LNCaP clone FGC (cell line): Measurements from ENCODE around the gene PRKAG2.

Experiments
- DNase-seq: peaks from one replicate; pipeline ENCODE4 v3.0.0-alpha.2; 2011; ENCODE audit warnings: low read depth
- H3K4me3 ChIP-seq: 2 replicates; pipeline ENCODE4 v1.5.1; 2011; ENCODE audit warnings: mild to moderate bottlenecking, low read depth, low read length, control low read depth
- TF ChIP-seq, protein P1 (sequence below): IDR thresholded peaks from 2 replicates; pipeline ENCODE4 v1.5.1; 2012; ENCODE audit warnings: mild to moderate bottlenecking; ENCODE audit not compliant: control insufficient read depth, insufficient read depth; ENCODE audit errors: extremely low read depth

Gene PRKAG2

DNA sequence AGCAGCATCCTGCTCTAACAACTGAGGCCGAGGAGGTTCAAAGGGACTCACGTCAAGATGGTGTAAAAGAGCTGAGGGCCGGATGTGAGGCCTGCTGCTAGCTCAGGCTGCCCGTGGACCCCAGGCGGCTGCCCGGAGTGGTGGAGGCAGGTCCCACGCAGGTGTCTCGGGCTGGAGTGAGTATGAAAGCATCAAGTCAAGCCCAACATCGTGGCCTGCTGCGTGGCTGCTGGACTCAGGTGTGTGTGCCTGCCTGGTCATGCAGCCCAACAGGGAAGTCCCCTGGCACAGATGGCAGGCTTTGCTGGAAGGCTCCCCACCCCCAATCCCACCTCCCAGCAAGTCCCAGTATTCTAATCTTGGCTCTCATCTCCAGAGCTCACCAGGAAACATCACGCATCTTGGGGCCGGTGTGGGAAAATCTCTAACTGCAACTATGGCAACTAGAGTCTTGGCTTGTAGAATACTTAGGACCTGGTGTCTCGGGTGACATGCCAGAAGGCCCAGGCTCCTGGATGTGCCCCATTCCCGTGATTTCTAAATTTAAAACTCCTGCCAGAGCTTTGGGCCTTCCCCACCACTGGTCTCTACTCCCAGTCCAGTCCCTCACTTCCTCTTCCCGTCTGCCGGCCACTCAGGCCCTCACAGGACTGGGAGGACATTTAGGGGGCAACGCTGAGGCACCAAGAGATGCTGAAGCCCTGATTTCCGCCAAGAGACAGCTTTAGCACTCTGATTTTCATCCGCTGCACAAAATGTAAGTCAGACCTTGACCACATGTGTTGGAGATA, 85.9 kb downstream of the PRKAG2 start:
- no peak for DNase-seq
- TF ChIP-seq, protein P1, sequence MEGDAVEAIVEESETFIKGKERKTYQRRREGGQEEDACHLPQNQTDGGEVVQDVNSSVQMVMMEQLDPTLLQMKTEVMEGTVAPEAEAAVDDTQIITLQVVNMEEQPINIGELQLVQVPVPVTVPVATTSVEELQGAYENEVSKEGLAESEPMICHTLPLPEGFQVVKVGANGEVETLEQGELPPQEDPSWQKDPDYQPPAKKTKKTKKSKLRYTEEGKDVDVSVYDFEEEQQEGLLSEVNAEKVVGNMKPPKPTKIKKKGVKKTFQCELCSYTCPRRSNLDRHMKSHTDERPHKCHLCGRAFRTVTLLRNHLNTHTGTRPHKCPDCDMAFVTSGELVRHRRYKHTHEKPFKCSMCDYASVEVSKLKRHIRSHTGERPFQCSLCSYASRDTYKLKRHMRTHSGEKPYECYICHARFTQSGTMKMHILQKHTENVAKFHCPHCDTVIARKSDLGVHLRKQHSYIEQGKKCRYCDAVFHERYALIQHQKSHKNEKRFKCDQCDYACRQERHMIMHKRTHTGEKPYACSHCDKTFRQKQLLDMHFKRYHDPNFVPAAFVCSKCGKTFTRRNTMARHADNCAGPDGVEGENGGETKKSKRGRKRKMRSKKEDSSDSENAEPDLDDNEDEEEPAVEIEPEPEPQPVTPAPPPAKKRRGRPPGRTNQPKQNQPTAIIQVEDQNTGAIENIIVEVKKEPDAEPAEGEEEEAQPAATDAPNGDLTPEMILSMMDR, result no peak
- H3K4me3 ChIP-seq, result no peak overlapping the region

GRCh38 chr7:151790095-151790829, 86.7 kb downstream of the PRKAG2 start:
- no peak for DNase-seq
- TF ChIP-seq, protein P1, result no peak
- no peak overlapping the region for H3K4me3 ChIP-seq

GRCh38 chr7:151789380-151789947, 87.5 kb downstream of the PRKAG2 start:
- TF ChIP-seq, protein P1, result no peak
- no peak for DNase-seq
- no peak overlapping the region for H3K4me3 ChIP-seq

GRCh38 chr7:151787348-151787747, 89.6 kb downstream of the PRKAG2 start:
- TF ChIP-seq, protein P1, result no peak
- DNase-seq, result no peak
- H3K4me3 ChIP-seq, result no peak overlapping the region

GRCh38 chr7:151786936-151787335, 90.0 kb downstream of the PRKAG2 start:
- no peak for DNase-seq
- TF ChIP-seq, protein P1, result no peak
- no peak overlapping the region for H3K4me3 ChIP-seq

DNA sequence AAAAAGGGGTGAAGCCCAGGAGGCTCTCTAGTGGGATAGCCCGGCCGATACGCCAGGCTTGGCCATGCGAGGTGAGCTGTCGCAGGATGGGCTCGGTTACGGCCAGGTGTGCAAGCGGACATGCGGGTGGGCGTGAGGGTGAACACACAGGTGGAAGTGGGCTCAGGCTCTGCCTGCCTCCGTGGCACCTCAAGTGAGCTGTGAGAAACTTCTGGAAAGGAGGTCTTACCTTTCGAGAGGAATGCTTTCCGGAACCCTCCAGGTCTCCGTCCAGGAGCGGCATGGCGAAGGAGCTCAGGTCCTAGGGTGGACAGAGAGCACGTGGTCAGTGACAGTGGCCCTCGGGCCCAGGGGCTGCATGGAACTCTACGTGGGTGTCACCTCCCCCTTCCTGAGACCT, 90.7 kb downstream of the PRKAG2 start:
- no peak overlapping the region for H3K4me3 ChIP-seq
- TF ChIP-seq, protein P1, result no peak
- no peak for DNase-seq
